SK-N-SH treated with all-trans-retinoic acid at 6 μM for 48 hours (cell line): ENCODE results near the gene RNASEH2B.

Source experiments
- ARNTL ChIP-seq: fragments of 450-650 bp; formaldehyde crosslinking; IDR thresholded peaks from 2 replicates; pipeline ENCODE4 v1.5.0; 2020; ENCODE audit warnings: low read depth, mild to moderate bottlenecking, moderate library complexity, borderline replicate concordance
- CREB5 ChIP-seq: fragments of 250-450 bp; sonication (Bioruptor Pico); IDR thresholded peaks from 2 replicates; pipeline ENCODE4 v1.5.1; 2020; ENCODE audit warnings: low read depth, mild to moderate bottlenecking, moderate library complexity
- CSRNP3 ChIP-seq: fragments of 250-450 bp; sonication (Bioruptor Pico); IDR thresholded peaks from 2 replicates; pipeline ENCODE4 v1.5.1; 2021; ENCODE audit warnings: mild to moderate bottlenecking, moderate library complexity
- OSR1 ChIP-seq: fragments of 250-450 bp; sonication (Bioruptor Pico); IDR thresholded peaks from 2 replicates; pipeline ENCODE4 v1.8.0; 2022; ENCODE audit warnings: moderate library complexity, mild to moderate bottlenecking, inconsistent platforms
- PATZ1 ChIP-seq: fragments of 250-450 bp; sonication (Bioruptor Pico); IDR thresholded peaks from 2 replicates; pipeline ENCODE4 v1.8.0; 2020; ENCODE audit warnings: mild to moderate bottlenecking, moderate library complexity, borderline replicate concordance
- POU6F1 ChIP-seq: fragments of 250-450 bp; sonication (Bioruptor Pico); IDR thresholded peaks from 2 replicates; pipeline ENCODE4 v1.8.0; 2021; ENCODE audit warnings: low read depth, mild to moderate bottlenecking, moderate library complexity, borderline replicate concordance
- RARB ChIP-seq: fragments of 250-450 bp; sonication (Bioruptor Pico); IDR thresholded peaks from 2 replicates; pipeline ENCODE4 v1.8.0; 2021; ENCODE audit warnings: mild to moderate bottlenecking, moderate library complexity
- TCF4 ChIP-seq: fragments of 250-450 bp; sonication (Bioruptor Pico); IDR thresholded peaks from 2 replicates; pipeline ENCODE4 v1.8.0; 2021; ENCODE audit warnings: mild to moderate bottlenecking, moderate library complexity, borderline replicate concordance
- TOX ChIP-seq: fragments of 250-450 bp; sonication (Bioruptor Pico); IDR thresholded peaks from 2 replicates; pipeline ENCODE4 v1.8.0; 2021; ENCODE audit warnings: mild to moderate bottlenecking, moderate library complexity, borderline replicate concordance
- TSHZ2 ChIP-seq: fragments of 250-450 bp; sonication (Bioruptor Pico); IDR thresholded peaks from 2 replicates; pipeline ENCODE4 v1.5.0; 2020; ENCODE audit warnings: mild to moderate bottlenecking, moderate library complexity
- ZFP3 ChIP-seq: fragments of 250-450 bp; sonication (Bioruptor Pico); IDR thresholded peaks from 2 replicates; pipeline ENCODE4 v1.5.0; 2020; ENCODE audit warnings: mild to moderate bottlenecking, moderate library complexity
- ZFP30 ChIP-seq: fragments of 450-650 bp; formaldehyde crosslinking; IDR thresholded peaks from 2 replicates; pipeline ENCODE4 v1.5.0; 2022; ENCODE audit warnings: mild to moderate bottlenecking, moderate library complexity
- ZNF70 ChIP-seq: fragments of 450-650 bp; formaldehyde crosslinking; IDR thresholded peaks from 2 replicates; pipeline ENCODE4 v1.5.0; 2020; ENCODE audit warnings: mild to moderate bottlenecking, moderate library complexity
- ZNF8 ChIP-seq: fragments of 450-650 bp; formaldehyde crosslinking; IDR thresholded peaks from 2 replicates; pipeline ENCODE4 v1.5.0; 2020; ENCODE audit warnings: mild to moderate bottlenecking, moderate library complexity

- TF ChIP-seq TCF4 (CRISPR knock-in tag) (no peak), PATZ1 (CRISPR knock-in tag) (no peak), CREB5 (CRISPR knock-in tag) (no peak), RARB (CRISPR knock-in tag) (no peak), ARNTL (CRISPR knock-in tag) (no peak), OSR1 (CRISPR knock-in tag) (no peak), ZFP3 (CRISPR knock-in tag) (no peak), ZNF8 (CRISPR knock-in tag) (no peak), POU6F1 (CRISPR knock-in tag) (no peak), CSRNP3 (CRISPR knock-in tag) (no peak), ZNF70 (CRISPR knock-in tag) (no peak), TOX (CRISPR knock-in tag) (no peak), TSHZ2 (CRISPR knock-in tag) (no peak), ZFP30 (CRISPR knock-in tag) (no peak)
Observed at GRCh38 chr13:50945669-50946068, 36.1 kb downstream of the RNASEH2B start.
